GM23248 (cell line): Measurements from ENCODE around the gene PLPP6. TPM values are rescaled to one million over a fixed set of nuclear protein-coding genes. Genes with fewer than 3 reads are reported as not detected.

Experiments used
- DNase-seq: peaks from one replicate; pipeline ENCODE4 v3.0.0-alpha.2; 2015
- H2AFZ ChIP-seq: fragments of 200-600 bp; sonication (generic); 2 replicates; pipeline ENCODE4 v1.6.1; 2016; ENCODE audit warnings: antibody characterized with exemption
- H3F3A ChIP-seq: fragments of 200-600 bp; sonication (generic); 2 replicates; pipeline ENCODE4 v1.6.1; 2016; ENCODE audit warnings: mild to moderate bottlenecking, antibody characterized with exemption, mixed run types; ENCODE audit not compliant: insufficient read depth
- H3K27ac ChIP-seq: fragments of 200-600 bp; sonication (generic); 2 replicates; pipeline ENCODE4 v1.5.1; 2016; ENCODE audit warnings: mild to moderate bottlenecking
- H3K27me3 ChIP-seq: fragments of 200-600 bp; sonication (generic); replicated peaks from 2 replicates; pipeline ENCODE4 v1.6.1; 2016; ENCODE audit warnings: mild to moderate bottlenecking; ENCODE audit not compliant: insufficient read depth
- H3K36me3 ChIP-seq: fragments of 200-600 bp; sonication (generic); 2 replicates; pipeline ENCODE4 v1.6.1; 2016; ENCODE audit warnings: low read depth, mild to moderate bottlenecking
- H3K4me1 ChIP-seq: fragments of 200-600 bp; sonication (generic); 2 replicates; pipeline ENCODE4 v1.6.1; 2016; ENCODE audit warnings: mild to moderate bottlenecking; ENCODE audit not compliant: insufficient read depth
- H3K4me2 ChIP-seq: fragments of 200-600 bp; sonication (generic); one replicate; pipeline ENCODE4 v1.6.1; 2016; ENCODE audit warnings: mild to moderate bottlenecking; ENCODE audit not compliant: unreplicated experiment
- H3K4me3 ChIP-seq: fragments of 200-600 bp; sonication (generic); 2 replicates; pipeline ENCODE4 v1.5.1; 2016; ENCODE audit warnings: mild to moderate bottlenecking
- H3K79me2 ChIP-seq: fragments of 200-600 bp; sonication (generic); 2 replicates; pipeline ENCODE4 v1.6.1; 2016; ENCODE audit warnings: mild to moderate bottlenecking; ENCODE audit not compliant: insufficient read depth
- H3K9ac ChIP-seq: fragments of 200-600 bp; sonication (generic); 2 replicates; pipeline ENCODE4 v1.6.1; 2016; ENCODE audit warnings: mild to moderate bottlenecking
- H3K9me2 ChIP-seq: fragments of 200-600 bp; sonication (generic); 2 replicates; pipeline ENCODE4 v1.6.1; 2016; ENCODE audit warnings: mixed run types, mild to moderate bottlenecking, moderate library complexity; ENCODE audit not compliant: insufficient read depth
- H3K9me3 ChIP-seq: fragments of 200-600 bp; sonication (generic); one replicate; pipeline ENCODE4 v1.6.1; 2017; ENCODE audit warnings: low read depth
- H4K20me1 ChIP-seq: fragments of 200-600 bp; sonication (generic); 2 replicates; pipeline ENCODE4 v1.6.0; 2016; ENCODE audit not compliant: insufficient read depth
- EZH2 ChIP-seq: fragments of 200-600 bp; sonication (generic); IDR thresholded peaks from 2 replicates; pipeline ENCODE4 v1.6.1; 2018; ENCODE audit warnings: antibody characterized with exemption, mild to moderate bottlenecking; ENCODE audit not compliant: insufficient read depth, poor library complexity, severe bottlenecking
- EZH2phosphoT487 ChIP-seq: fragments of 200-600 bp; sonication (generic); IDR thresholded peaks from 2 replicates; pipeline ENCODE4 v1.6.1; 2018; ENCODE audit warnings: antibody characterized with exemption, moderate library complexity, mild to moderate bottlenecking, low read depth; ENCODE audit not compliant: insufficient read depth
- WGBS, 2 experiments: methylation state at CpG; one replicate each; pipeline ENCODE4 v1.1.6; 2015 to 2017; ENCODE audit warnings: low lambda C conversion rate in 2 of 2, low coverage in 1 of 2; ENCODE audit errors: missing lambda C conversion rate in 2 of 2; 5-methylcytosine and 5-hydroxymethylcytosine counted together
- in situ Hi-C: fragments of 300-500 bp; cut with MboI; formaldehyde crosslinking; loops from 2 replicates; pipeline ENCODE4 v1.15.0; 2020
- polyA plus RNA-seq: library from polyadenylated mRNA; unstranded; fragments of >200 nt; fragmentation: Nextera tagmentation; extraction: Ambion mirVana; gene quantifications from 2 replicates; pipeline ENCODE4 v1.2.1, GENCODE V29; 2016
- total RNA-seq: library from RNA; depleted of rRNA; stranded (reverse); fragments of >200 nt; shearing (Covaris generic); gene quantifications from 2 replicates; pipeline ENCODE4 v1.2.3, GENCODE V29; 2014

The PLPP6 gene
- total and polyA plus RNA-seq, 2 experiments from 2014 or later: 7.4 to 7.9 TPM

DNA sequence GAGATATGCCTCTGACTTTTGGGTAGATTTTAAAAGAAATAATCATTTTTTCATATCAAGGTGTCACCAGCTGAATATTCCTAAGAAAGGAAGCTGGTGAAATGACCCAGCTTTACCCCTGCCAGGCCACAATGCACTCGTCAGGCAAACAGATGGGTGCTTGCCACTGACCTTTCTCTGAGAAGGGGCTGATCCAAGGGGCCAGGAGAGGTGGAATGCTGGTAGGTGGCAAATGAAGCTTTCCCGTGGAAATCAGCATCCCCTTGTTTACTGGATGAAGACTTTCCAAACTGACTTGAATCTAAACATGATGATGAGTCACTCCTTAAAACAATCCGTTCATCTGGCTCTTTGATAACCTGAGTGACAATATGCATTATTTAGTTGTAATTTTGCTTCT lies 44.3 kb upstream of the PLPP6 start:
- H3K4me1 ChIP-seq: peaks cover 24% of the 10 kb centered on the region
- no peak overlapping the region for H3K4me3 ChIP-seq
- H3K79me2 ChIP-seq: no peaks in the 10 kb centered on the region
- H3K27ac ChIP-seq: no peak overlapping the region
- TF ChIP-seq EZH2 (no peak), EZH2phosphoT487 (no peak)
- H3K9ac ChIP-seq: no peak overlapping the region
- no peak overlapping the region for H2AFZ ChIP-seq
- no peaks in the 10 kb centered on the region for H4K20me1 ChIP-seq
- DNase-seq: no peak
- no peaks in the 10 kb centered on the region for H3K9me3 ChIP-seq
- H3F3A ChIP-seq: peaks cover 23% of the 10 kb centered on the region
- no peaks in the 10 kb centered on the region for H3K27me3 ChIP-seq
- no peaks in the 10 kb centered on the region for H3K9me2 ChIP-seq
- in situ Hi-C loops: no loop called here
- 73 to 80% methylated on average over 3 of the region's 3 CpGs for WGBS, 2 experiments
- H3K36me3 ChIP-seq: no peaks in the 10 kb centered on the region
- H3K4me2 ChIP-seq: no peak overlapping the region

DNA sequence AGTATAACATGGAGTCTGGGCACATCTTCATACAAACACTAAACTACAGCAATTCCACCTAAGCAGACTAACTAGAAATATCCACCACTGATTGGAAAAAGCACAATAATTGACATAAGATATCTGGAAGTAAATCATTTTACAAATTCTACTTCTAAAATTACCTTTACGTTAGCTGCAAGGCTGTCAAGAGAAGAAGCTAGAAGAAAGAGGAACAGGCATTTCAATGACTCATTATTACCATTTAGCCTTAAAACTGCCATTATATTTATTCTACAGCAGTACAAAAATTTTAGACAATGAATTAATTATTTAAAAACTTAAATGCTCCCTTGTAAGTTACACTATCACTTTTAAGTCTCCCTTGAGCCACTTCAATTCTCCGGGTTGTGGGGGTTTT lies 43.4 kb upstream of the PLPP6 start:
- in situ Hi-C loops: no loop called here
- H4K20me1 ChIP-seq: no peaks in the 10 kb centered on the region
- H2AFZ ChIP-seq: no peak overlapping the region
- no peaks in the 10 kb centered on the region for H3K9me2 ChIP-seq
- H3K4me2 ChIP-seq: no peak overlapping the region
- no peak overlapping the region for H3K27ac ChIP-seq
- DNase-seq: no peak
- H3K9me3 ChIP-seq: no peaks in the 10 kb centered on the region
- no peaks in the 10 kb centered on the region for H3K36me3 ChIP-seq
- H3K4me1 ChIP-seq: peaks cover 24% of the 10 kb centered on the region
- WGBS, 2 experiments: 92 to 95% methylated on average over 2 of the region's 2 CpGs
- no peak overlapping the region for H3K4me3 ChIP-seq
- H3K79me2 ChIP-seq: no peaks in the 10 kb centered on the region
- no peaks in the 10 kb centered on the region for H3K27me3 ChIP-seq
- no peak for TF ChIP-seq EZH2
- no peak for TF ChIP-seq EZH2phosphoT487
- peaks cover 23% of the 10 kb centered on the region for H3F3A ChIP-seq
- H3K9ac ChIP-seq: no peak overlapping the region

DNA sequence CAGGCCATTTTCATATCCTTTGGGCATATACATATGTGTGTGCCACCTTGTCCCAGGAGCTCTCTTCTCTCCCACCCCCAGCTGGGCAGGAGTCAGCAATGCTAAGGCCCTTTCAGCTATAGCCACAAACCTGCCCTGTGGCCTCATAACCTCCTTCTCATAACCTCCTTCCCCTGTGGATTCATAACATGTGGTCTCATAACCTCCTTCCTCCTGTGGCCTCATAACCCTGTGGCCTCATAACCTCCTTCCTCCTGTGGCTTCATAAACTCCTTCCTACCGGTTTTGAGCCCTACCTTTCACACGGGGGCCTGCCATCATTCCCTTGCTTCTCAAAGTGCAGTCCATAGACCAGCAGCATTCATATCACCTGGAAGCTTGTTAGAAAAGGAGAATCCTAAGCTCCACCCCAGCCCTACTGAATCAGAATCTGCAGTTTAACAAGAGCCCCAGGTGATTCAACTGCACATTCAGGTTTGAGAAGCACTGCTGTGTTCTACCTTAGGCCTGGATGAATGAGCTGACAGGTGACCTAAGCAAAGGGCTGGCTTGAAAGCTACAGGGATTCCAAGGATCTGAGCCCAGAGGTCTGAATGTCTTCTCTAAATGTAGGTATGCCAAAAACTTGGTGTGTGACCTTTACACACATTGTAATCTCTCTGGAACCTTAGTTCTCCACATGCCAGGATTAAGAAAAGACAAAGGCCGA lies 41.9 kb upstream of the PLPP6 start:
- TF ChIP-seq EZH2 (no peak), EZH2phosphoT487 (no peak)
- Histone ChIP-seq H3K9me2 (no peaks in the 10 kb centered on the region), H3K9ac (no peak overlapping the region), H3K4me2 (no peak overlapping the region), H3K27me3 (no peaks in the 10 kb centered on the region), H3K27ac (no peak overlapping the region), H3K4me3 (no peak overlapping the region), H4K20me1 (no peaks in the 10 kb centered on the region), H3K4me1 (peaks cover 15% of the 10 kb centered on the region), H3F3A (peaks cover 8% of the 10 kb centered on the region), H3K36me3 (no peaks in the 10 kb centered on the region), H2AFZ (no peak overlapping the region), H3K9me3 (no peaks in the 10 kb centered on the region), H3K79me2 (no peaks in the 10 kb centered on the region)
- DNase-seq: no peak
- 79 to 82% methylated on average over 3 of the region's 3 CpGs for WGBS, 2 experiments
- in situ Hi-C loops: no loop called here

DNA sequence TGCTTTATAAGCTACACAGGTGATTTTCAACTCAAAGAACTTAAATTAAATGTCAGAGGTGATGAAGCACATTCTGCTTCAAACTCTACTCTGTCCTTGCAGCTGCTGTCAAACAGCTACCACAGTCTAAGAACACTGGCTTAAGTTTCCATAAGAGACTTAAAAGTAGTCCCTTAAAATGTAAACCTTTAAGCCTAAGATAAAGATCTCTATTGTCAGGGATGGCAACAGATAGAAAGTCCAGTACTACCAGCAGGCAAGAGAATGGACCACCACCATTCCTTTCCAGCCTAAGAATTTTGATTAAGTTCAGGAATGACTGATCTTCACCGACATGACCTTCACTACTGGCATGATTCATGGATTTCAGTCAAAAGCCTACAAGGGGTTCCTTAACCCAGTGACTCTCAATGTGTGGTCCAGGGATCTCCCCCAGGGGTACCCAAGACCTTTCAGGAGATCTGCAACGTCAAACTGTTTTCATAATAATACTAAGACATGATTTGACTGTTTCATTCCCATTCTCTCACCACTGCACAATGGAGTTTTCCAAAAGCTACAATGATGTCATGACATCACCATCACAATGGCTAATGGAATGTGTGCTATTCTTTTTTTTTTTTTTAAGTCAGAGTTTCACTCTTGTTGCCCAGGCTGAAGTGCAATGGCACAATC lies 41.1 kb upstream of the PLPP6 start:
- H3K79me2 ChIP-seq: no peaks in the 10 kb centered on the region
- DNase-seq: peak; percentile 66
- H3K4me3 ChIP-seq: no peak overlapping the region
- H3K36me3 ChIP-seq: no peaks in the 10 kb centered on the region
- peaks cover 7% of the 10 kb centered on the region for H3K4me1 ChIP-seq
- no peaks in the 10 kb centered on the region for H3K9me2 ChIP-seq
- in situ Hi-C loops: no loop called here
- H3K9ac ChIP-seq: no peak overlapping the region
- no peak for TF ChIP-seq EZH2
- no peak for TF ChIP-seq EZH2phosphoT487
- no peak overlapping the region for H3K27ac ChIP-seq
- H3K9me3 ChIP-seq: no peaks in the 10 kb centered on the region
- H3K27me3 ChIP-seq: no peaks in the 10 kb centered on the region
- no peaks in the 10 kb centered on the region for H4K20me1 ChIP-seq
- 47 to 48% methylated on average over 2 of the region's 2 CpGs for WGBS, 2 experiments
- H3K4me2 ChIP-seq: peak overlapping the region; percentile 11
- no peak overlapping the region for H2AFZ ChIP-seq
- H3F3A ChIP-seq: no peaks in the 10 kb centered on the region
